Gastroesophageal sphincter (tissue), 4 donors: Measurements from ENCODE around the gene NEK6. TPM values are rescaled to one million over a fixed set of nuclear protein-coding genes. Genes with fewer than 3 reads are reported as not detected.

Source experiments
- ATAC-seq: fragments of 150-250 bp; one replicate; pipeline ENCODE4 v1.9.1; 2016; ENCODE audit warnings: mild to moderate bottlenecking, moderate library complexity
- H3K27ac ChIP-seq, 4 donors: fragments of 200-600 bp; sonication (generic) in 3 of 4; 1 replicate in 3 of 4; 2 replicates in 1 of 4; pipeline ENCODE4 v1.5.1; 2016 to 2019
- H3K27me3 ChIP-seq: fragments of 200-600 bp; sonication (generic); one replicate; pipeline ENCODE4 v1.5.1; 2019
- H3K36me3 ChIP-seq, 2 donors: fragments of 200-600 bp; sonication (generic); one replicate each; pipeline ENCODE4 v1.5.1; 2019; ENCODE audit warnings: control low read depth in 1 of 2
- H3K4me1 ChIP-seq, 3 donors: fragments of 200-600 bp; sonication (generic); 1 replicate in 2 of 3; 2 replicates in 1 of 3; pipeline ENCODE4 v1.5.1; 2016 to 2019; ENCODE audit warnings: control low read depth in 2 of 3
- H3K4me3 ChIP-seq, 2 donors: fragments of 200-600 bp; sonication (generic); one replicate each; pipeline ENCODE4 v1.5.1; 2019; ENCODE audit warnings: mild to moderate bottlenecking in 1 of 2, moderate library complexity in 1 of 2
- H3K9me3 ChIP-seq, 3 donors: fragments of 200-600 bp; sonication (generic); one replicate each; pipeline ENCODE4 v1.5.1; 2017 to 2019; ENCODE audit warnings: control low read depth in 2 of 3
- EP300 ChIP-seq: sonication (generic); formaldehyde crosslinking; IDR thresholded peaks from one replicate; pipeline ENCODE4 v1.6.1; 2017; ENCODE audit warnings: antibody characterized with exemption, mild to moderate bottlenecking
- POLR2A ChIP-seq, 2 donors: fragments of 450-650 bp; IDR thresholded peaks; one replicate each; pipeline ENCODE4 v1.6.1; 2017; ENCODE audit warnings: antibody characterized with exemption in 2 of 2, mild to moderate bottlenecking in 2 of 2, moderate library complexity in 1 of 2
- POLR2AphosphoS5 ChIP-seq: sonication (generic); formaldehyde crosslinking; IDR thresholded peaks from one replicate; pipeline ENCODE4 v1.6.1; 2017; ENCODE audit warnings: antibody characterized with exemption
- WGBS, 2 donors: methylation state at CpG; one replicate each; pipeline ENCODE4 v1.1.5; 2018; ENCODE audit warnings: low coverage in 1 of 2; 5-methylcytosine and 5-hydroxymethylcytosine counted together
- total RNA-seq, 4 donors: library from RNA; depleted of rRNA; stranded (reverse); fragments of >200 nt; gene quantifications; one replicate each; pipeline ENCODE4 v1.1.0, GENCODE V29; 2016
- TF ChIP-seq, protein P1 (sequence below), 4 experiments: fragments of 200-600 bp in 2 of 4; fragments of 450-650 bp in 2 of 4; sonication (generic) in 1 of 4; IDR thresholded peaks; one replicate each; pipeline ENCODE4 v1.5.1; 2017 to 2019; ENCODE audit warnings: antibody characterized with exemption in 4 of 4, mild to moderate bottlenecking in 2 of 4, moderate library complexity in 2 of 4

NEK6 gene
- total RNA-seq, 4 donors from 2014 or later = 13.2 to 31.7 (median 19.3) TPM

DNA sequence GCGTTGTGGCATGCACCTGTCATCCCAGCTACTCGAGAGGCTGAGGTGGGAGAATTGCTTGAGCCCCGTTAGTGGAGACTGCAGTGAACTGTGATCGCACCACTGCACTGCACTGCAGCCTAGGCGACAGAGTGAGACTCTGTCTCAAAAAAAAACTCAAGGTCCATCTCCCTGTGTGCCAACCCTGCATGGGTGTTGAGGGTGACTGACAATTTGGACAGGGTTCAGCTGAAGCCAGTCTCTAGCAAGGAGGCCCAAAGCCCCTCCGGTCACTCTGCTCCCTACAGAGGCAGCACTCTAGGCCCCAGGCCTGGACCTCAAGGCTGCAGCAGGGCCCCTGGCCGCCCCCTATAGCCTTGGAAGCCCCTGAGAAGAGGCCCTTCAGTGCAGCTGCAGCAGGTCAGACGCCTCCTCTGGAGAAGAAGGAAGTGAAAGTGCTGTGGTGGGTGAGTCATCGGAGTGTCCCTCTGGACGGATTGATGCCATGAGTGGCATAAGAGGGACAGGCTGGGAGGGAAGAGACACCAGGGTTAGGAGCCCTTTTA is 39.2 kb upstream of the NEK6 start:
- no peak for ATAC-seq
- H3K36me3 ChIP-seq = no peaks in the 10 kb centered on the region
- peaks cover 5% of the 10 kb centered on the region for H3K27me3 ChIP-seq
- 60 to 80% methylated on average over 1 to 2 of the region's 10 CpGs for WGBS, 2 donors
- peak overlapping the region in 3 of 4 donors; percentile 2 to 60 (median 34) for H3K27ac ChIP-seq
- H3K4me1 ChIP-seq = peaks cover 0 to 77% (median 7%) of the 10 kb centered on the region in 3 donors
- no peak overlapping the region for H3K4me3 ChIP-seq
- H3K9me3 ChIP-seq = no peaks in the 10 kb centered on the region
- TF ChIP-seq EP300 = no peak
- no peak for TF ChIP-seq POLR2A (IDR thresholded peaks at IDR 0.05)
- TF ChIP-seq, protein P1, sequence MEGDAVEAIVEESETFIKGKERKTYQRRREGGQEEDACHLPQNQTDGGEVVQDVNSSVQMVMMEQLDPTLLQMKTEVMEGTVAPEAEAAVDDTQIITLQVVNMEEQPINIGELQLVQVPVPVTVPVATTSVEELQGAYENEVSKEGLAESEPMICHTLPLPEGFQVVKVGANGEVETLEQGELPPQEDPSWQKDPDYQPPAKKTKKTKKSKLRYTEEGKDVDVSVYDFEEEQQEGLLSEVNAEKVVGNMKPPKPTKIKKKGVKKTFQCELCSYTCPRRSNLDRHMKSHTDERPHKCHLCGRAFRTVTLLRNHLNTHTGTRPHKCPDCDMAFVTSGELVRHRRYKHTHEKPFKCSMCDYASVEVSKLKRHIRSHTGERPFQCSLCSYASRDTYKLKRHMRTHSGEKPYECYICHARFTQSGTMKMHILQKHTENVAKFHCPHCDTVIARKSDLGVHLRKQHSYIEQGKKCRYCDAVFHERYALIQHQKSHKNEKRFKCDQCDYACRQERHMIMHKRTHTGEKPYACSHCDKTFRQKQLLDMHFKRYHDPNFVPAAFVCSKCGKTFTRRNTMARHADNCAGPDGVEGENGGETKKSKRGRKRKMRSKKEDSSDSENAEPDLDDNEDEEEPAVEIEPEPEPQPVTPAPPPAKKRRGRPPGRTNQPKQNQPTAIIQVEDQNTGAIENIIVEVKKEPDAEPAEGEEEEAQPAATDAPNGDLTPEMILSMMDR (IDR thresholded peaks at IDR 0.05) = no peak

DNA sequence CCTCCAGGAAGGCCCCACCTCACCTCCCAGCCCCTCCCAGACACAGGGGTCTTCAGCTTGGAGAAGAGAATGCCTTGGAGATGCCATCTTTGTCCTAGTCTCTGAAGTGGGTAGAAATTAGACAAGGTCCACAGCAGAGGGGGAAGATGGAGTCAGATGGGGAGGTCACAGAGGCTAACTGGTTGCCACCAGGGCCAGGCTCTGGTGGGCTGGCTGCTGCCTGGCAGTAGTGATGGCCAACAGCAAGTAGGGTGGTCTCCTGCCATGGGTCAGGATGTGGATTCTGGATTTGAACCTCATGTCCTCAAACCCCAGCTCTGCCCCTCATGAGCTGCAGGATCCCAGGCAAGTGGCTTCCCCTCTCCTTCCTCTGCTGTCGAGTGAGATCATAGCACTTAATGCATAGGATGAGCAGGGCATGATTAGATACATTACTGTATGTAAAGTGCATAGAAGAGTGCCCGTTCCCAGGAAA is 38.7 kb upstream of the NEK6 start:
- WGBS, 2 donors = 92% methylated on average over 1 of the region's 2 CpGs; no CpG with 5 or more reads in 1 of the 2 donors
- no peaks in the 10 kb centered on the region for H3K9me3 ChIP-seq
- no peak overlapping the region for H3K4me3 ChIP-seq
- TF ChIP-seq, protein P1 (IDR thresholded peaks at IDR 0.05) = no peak
- no peak for TF ChIP-seq POLR2AphosphoS5
- no peak for TF ChIP-seq POLR2A (IDR thresholded peaks at IDR 0.05)
- TF ChIP-seq EP300 = no peak
- H3K27me3 ChIP-seq = peaks cover 5% of the 10 kb centered on the region
- ATAC-seq = no peak
- peak overlapping the region in 3 of 4 donors; percentile 2 to 60 (median 34) for H3K27ac ChIP-seq
- H3K4me1 ChIP-seq = peaks cover 0 to 77% (median 7%) of the 10 kb centered on the region in 3 donors
- no peaks in the 10 kb centered on the region for H3K36me3 ChIP-seq

DNA sequence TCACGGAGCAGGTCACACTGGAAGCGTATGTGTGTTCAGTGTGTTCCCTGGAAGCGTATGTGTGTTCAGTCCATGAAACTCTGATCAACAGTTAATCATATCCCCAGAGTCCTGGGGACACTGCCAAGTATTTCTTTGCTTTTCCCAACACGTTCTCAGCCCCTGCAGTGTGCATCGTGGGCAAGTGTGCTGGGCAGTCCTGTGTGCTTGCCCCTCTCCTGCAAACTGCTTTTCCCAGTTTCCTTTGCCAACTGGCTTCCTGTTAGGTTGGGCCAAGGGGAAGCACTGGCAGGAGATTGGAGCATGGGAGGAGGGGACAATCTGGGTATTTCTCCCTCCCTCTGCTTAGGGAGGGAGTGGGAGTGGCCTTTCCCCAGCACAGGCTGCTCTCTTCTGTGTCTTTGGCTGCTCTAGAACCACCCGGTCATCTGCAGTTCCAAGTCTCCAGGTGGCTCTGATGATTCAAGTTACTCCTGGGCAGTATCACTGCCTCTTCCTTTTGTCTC is 36.8 kb upstream of the NEK6 start:
- no peak for TF ChIP-seq EP300
- TF ChIP-seq POLR2A (IDR thresholded peaks at IDR 0.05) = no peak
- TF ChIP-seq, protein P1 (IDR thresholded peaks at IDR 0.05) = no peak
- TF ChIP-seq POLR2AphosphoS5 = no peak
- H3K4me1 ChIP-seq = peaks cover 0 to 61% (median 7%) of the 10 kb centered on the region in 3 donors

DNA sequence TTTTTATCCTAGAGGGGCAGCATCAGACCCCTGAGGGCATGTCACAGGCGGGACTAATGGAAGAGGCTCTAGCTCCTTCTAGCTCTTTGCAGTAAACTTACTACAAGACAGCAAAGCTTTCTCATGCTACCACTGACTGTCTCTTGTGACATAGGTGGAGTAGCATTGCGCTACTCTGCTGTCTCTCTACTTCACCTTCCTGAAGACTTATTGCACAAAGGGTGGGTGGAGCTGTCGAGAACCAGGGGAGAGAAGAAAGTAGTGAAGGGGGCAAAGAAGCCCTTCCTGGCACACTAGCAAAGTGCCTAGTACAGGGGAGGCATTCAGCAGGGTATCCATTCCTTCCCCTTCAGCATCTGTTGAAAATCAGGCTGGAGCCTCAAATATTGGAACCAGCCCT is 36.1 kb upstream of the NEK6 start:
- H3K9me3 ChIP-seq = no peaks in the 10 kb centered on the region
- TF ChIP-seq, protein P1 (IDR thresholded peaks at IDR 0.05) = no peak
- TF ChIP-seq POLR2A (IDR thresholded peaks at IDR 0.05) (no peak), POLR2AphosphoS5 (no peak), EP300 (no peak)
- peak overlapping the region in 2 of 4 donors; percentile 12 to 43 for H3K27ac ChIP-seq
- H3K27me3 ChIP-seq = no peaks in the 10 kb centered on the region
- peaks cover 0 to 54% (median 4%) of the 10 kb centered on the region in 3 donors for H3K4me1 ChIP-seq
- WGBS, 2 donors = 100% methylated on average over 2 of the region's 3 CpGs
- H3K36me3 ChIP-seq = no peaks in the 10 kb centered on the region
- no peak overlapping the region for H3K4me3 ChIP-seq
- ATAC-seq = no peak

More for the DNA sequence above, 36.8 kb upstream of the NEK6 start:
- ATAC-seq = peak; percentile 60
- WGBS, 2 donors = 0 to 12% methylated on average over 1 to 3 of the region's 6 CpGs
- Histone ChIP-seq H3K27me3 (no peaks in the 10 kb centered on the region), H3K4me3 (no peak overlapping the region), H3K36me3 (no peaks in the 10 kb centered on the region), H3K9me3 (no peaks in the 10 kb centered on the region), H3K27ac (peak overlapping the region in 3 of 4 donors; percentile 12 to 53 (median 43))

DNA sequence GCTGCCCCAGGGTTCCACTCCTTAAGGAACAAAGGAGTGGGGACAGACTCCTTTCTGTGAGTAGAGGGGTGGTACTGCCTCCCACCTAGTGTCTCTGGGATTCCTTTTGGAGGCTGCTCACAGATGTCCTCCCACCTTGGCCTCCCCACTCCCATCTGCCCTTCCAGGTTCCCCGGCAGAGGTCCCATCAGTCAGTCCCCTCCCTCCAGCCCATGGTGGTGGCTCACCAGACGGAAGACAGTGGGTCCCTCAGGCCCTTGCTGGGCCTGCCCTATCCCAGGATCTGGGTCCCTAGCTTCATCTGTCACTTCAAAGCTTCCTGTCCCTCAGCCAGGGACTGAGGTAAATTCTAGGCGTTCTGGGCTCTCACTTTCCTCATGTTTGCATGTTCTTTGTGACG is 35.6 kb upstream of the NEK6 start:
- no peak overlapping the region for H3K27ac ChIP-seq
- no peaks in the 10 kb centered on the region for H3K27me3 ChIP-seq
- peaks cover 0 to 51% (median 4%) of the 10 kb centered on the region in 3 donors for H3K4me1 ChIP-seq
- H3K9me3 ChIP-seq = no peaks in the 10 kb centered on the region
- no peaks in the 10 kb centered on the region for H3K36me3 ChIP-seq
- H3K4me3 ChIP-seq = no peak overlapping the region
- ATAC-seq = no peak
- 100% methylated on average over 1 of the region's 4 CpGs; no CpG with 5 or more reads in 1 of the 2 donors for WGBS, 2 donors
- TF ChIP-seq, protein P1 (IDR thresholded peaks at IDR 0.05) = no peak
- TF ChIP-seq POLR2A (IDR thresholded peaks at IDR 0.05) = no peak
- TF ChIP-seq EP300 = no peak
- no peak for TF ChIP-seq POLR2AphosphoS5
